ENCODE measurements around the gene GIMAP8. TPM values are rescaled to one million over a fixed set of nuclear protein-coding genes. Genes with fewer than 3 reads are reported as not detected.
"Not testable (repeated sequence)": the region's sequence is repeated elsewhere in the genome, so short reads cannot be mapped to it uniquely, and the experiment has no call there.

GIMAP8 gene
- total RNA-seq, 1 experiment from 2014 or later, result not detected

GRCh38 chr7:150476285-150476684 is 25.9 kb downstream of the GIMAP8 start:
- Histone ChIP-seq H3K4me3 (ENCODE audit: low read length) (no peak overlapping the region), H3K79me2 (ENCODE audit: low read length) (no peaks in the 10 kb centered on the region), H4K20me1 (ENCODE audit: insufficient read depth, low read depth, low read length) (no peaks in the 10 kb centered on the region), H3K4me2 (ENCODE audit: low read depth, low read length, poor library complexity, severe bottlenecking) (no peak overlapping the region), H3K27me3 (ENCODE audit: low read length) (no peaks in the 10 kb centered on the region), H2AFZ (ENCODE audit: low read length) (no peak overlapping the region), H3K27ac (ENCODE audit: low read length) (no peak overlapping the region), H3K9me2 (replicated peaks; ENCODE audit: insufficient read depth, low read length) (no peaks in the 10 kb centered on the region), H3K9me3 (ENCODE audit: low read length) (no peaks in the 10 kb centered on the region), H3K9ac (ENCODE audit: low read length) (no peak overlapping the region), H3K36me3 (ENCODE audit: insufficient read depth, low read length) (no peaks in the 10 kb centered on the region), H3K4me1 (ENCODE audit: low read length) (no peaks in the 10 kb centered on the region)
- DNase-seq, result no peak

DNA sequence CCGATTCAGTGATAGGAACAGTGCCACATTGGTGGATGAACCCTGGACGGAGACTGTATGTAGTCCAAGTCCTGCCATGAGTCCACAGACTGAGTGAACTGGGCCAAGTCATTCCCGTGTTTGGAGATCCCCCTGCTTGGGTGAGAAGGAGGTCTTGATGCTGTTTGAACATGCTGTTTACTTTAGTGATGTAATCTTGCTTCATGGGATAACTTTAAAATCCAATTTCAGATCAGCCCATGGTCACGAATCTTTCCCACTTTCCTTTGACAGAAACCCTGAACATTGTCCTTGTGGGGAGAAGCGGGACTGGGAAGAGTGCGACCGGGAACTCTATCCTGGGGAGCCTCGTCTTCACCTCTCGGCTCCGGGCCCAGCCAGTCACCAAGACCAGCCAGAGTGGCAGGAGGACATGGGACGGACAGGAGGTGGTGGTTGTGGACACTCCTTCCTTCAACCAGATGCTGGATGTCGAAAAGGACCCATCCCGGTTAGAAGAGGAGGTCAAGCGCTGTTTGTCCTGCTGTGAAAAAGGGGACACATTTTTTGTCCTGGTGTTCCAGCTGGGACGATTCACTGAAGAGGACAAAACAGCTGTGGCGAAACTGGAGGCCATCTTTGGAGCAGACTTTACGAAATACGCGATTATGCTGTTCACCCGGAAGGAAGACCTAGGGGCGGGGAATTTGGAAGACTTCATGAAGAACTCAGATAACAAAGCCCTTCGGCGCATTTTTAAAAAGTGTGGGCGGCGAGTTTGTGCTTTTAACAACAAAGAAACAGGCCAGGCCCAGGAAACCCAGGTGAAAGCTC is 26.6 kb downstream of the GIMAP8 start:
- Histone ChIP-seq H3K9me2 (replicated peaks; ENCODE audit: insufficient read depth, low read length) (no peaks in the 10 kb centered on the region), H2AFZ (ENCODE audit: low read length) (no peak overlapping the region), H3K27ac (ENCODE audit: low read length) (no peak overlapping the region), H3K4me1 (ENCODE audit: low read length) (no peaks in the 10 kb centered on the region), H3K79me2 (ENCODE audit: low read length) (no peaks in the 10 kb centered on the region), H3K9ac (ENCODE audit: low read length) (no peak overlapping the region), H3K4me2 (ENCODE audit: low read depth, low read length, poor library complexity, severe bottlenecking) (no peak overlapping the region), H3K27me3 (ENCODE audit: low read length) (no peaks in the 10 kb centered on the region), H3K4me3 (ENCODE audit: low read length) (no peak overlapping the region), H3K36me3 (ENCODE audit: insufficient read depth, low read length) (no peaks in the 10 kb centered on the region), H3K9me3 (ENCODE audit: low read length) (no peaks in the 10 kb centered on the region), H4K20me1 (ENCODE audit: insufficient read depth, low read depth, low read length) (no peaks in the 10 kb centered on the region)
- no peak for DNase-seq

GRCh38 chr7:150479023-150479716 is 28.7 kb downstream of the GIMAP8 start:
- no peak overlapping the region for H3K4me3 ChIP-seq (ENCODE audit: low read length)
- H3K9me2 ChIP-seq (replicated peaks; ENCODE audit: insufficient read depth, low read length), result no peaks in the 10 kb centered on the region
- no peaks in the 10 kb centered on the region for H3K4me1 ChIP-seq (ENCODE audit: low read length)
- H3K9me3 ChIP-seq (ENCODE audit: low read length), result no peaks in the 10 kb centered on the region
- H3K4me2 ChIP-seq (ENCODE audit: low read depth, low read length, poor library complexity, severe bottlenecking), result no peak overlapping the region
- H2AFZ ChIP-seq (ENCODE audit: low read length), result no peak overlapping the region
- no peak overlapping the region for H3K27ac ChIP-seq (ENCODE audit: low read length)
- H3K36me3 ChIP-seq (ENCODE audit: insufficient read depth, low read length), result no peaks in the 10 kb centered on the region
- H3K27me3 ChIP-seq (ENCODE audit: low read length), result no peaks in the 10 kb centered on the region
- no peaks in the 10 kb centered on the region for H4K20me1 ChIP-seq (ENCODE audit: insufficient read depth, low read depth, low read length)
- no peak overlapping the region for H3K9ac ChIP-seq (ENCODE audit: low read length)
- H3K79me2 ChIP-seq (ENCODE audit: low read length), result no peaks in the 10 kb centered on the region
- DNase-seq, result no peak

DNA sequence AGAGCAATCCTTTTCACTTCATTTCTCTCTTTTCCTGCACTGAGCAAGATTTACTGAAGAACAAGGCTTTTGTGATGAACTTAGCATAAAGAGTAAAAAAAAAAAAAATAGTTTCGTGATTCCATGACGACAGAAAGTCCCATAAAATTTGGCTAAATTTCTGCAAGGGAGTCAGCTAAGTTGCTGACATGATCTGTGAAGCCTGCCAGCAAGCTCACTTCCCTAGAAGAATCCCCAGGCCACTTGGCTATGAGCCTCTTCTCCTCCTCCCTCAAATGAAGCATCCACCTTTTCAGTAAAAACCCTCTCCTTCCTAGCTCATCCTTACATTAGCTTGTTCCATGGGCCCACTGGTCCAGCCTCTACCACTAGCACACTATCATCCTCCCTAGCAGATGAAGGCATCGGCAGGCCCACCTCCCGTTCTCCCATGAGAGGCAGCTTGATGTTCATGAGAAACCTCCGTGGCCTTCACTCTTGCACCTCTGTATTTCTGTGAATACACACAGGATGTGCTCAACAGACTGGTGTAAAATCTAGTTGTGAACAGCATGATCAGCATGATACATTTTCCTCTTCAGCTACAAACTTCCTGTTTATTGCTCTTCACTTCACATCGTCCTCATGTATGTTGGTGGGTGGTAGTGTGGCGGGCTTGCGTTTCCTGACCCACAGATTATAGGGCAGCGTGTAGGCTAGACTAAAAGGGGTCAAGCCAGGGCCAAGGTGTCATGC is 30.9 kb downstream of the GIMAP8 start:
- Histone ChIP-seq H3K4me3 (ENCODE audit: low read length) (no peak overlapping the region), H3K9ac (ENCODE audit: low read length) (no peak overlapping the region), H3K36me3 (ENCODE audit: insufficient read depth, low read length) (no peaks in the 10 kb centered on the region), H3K9me3 (ENCODE audit: low read length) (no peaks in the 10 kb centered on the region), H3K4me2 (ENCODE audit: low read depth, low read length, poor library complexity, severe bottlenecking) (no peak overlapping the region), H3K9me2 (replicated peaks; ENCODE audit: insufficient read depth, low read length) (no peaks in the 10 kb centered on the region), H3K27ac (ENCODE audit: low read length) (no peak overlapping the region), H3K79me2 (ENCODE audit: low read length) (no peaks in the 10 kb centered on the region), H3K4me1 (ENCODE audit: low read length) (no peaks in the 10 kb centered on the region), H4K20me1 (ENCODE audit: insufficient read depth, low read depth, low read length) (no peaks in the 10 kb centered on the region), H3K27me3 (ENCODE audit: low read length) (no peaks in the 10 kb centered on the region), H2AFZ (ENCODE audit: low read length) (no peak overlapping the region)
- DNase-seq, result no peak

- no peak overlapping the region for H2AFZ ChIP-seq (ENCODE audit: low read length)
Measured at GRCh38 chr7:150481922-150482321, 31.5 kb downstream of the GIMAP8 start.

GRCh38 chr7:150483514-150483913 is 33.1 kb downstream of the GIMAP8 start:
- not testable (repeated sequence) for DNase-seq; H3K27ac ChIP-seq (ENCODE audit: low read length); H3K4me1 ChIP-seq (ENCODE audit: low read length); H3K36me3 ChIP-seq (ENCODE audit: insufficient read depth, low read length); H3K4me2 ChIP-seq (ENCODE audit: low read depth, low read length, poor library complexity, severe bottlenecking); H3K79me2 ChIP-seq (ENCODE audit: low read length); H3K27me3 ChIP-seq (ENCODE audit: low read length); H3K9me3 ChIP-seq (ENCODE audit: low read length); H3K4me3 ChIP-seq (ENCODE audit: low read length); H3K9ac ChIP-seq (ENCODE audit: low read length); H4K20me1 ChIP-seq (ENCODE audit: insufficient read depth, low read depth, low read length); H3K9me2 ChIP-seq (replicated peaks; ENCODE audit: insufficient read depth, low read length); H2AFZ ChIP-seq (ENCODE audit: low read length)

More at GRCh38 chr7:150481922-150482321, 31.5 kb downstream of the GIMAP8 start:
- Histone ChIP-seq H3K9me3 (ENCODE audit: low read length) (no peaks in the 10 kb centered on the region), H3K27ac (ENCODE audit: low read length) (no peak overlapping the region), H3K36me3 (ENCODE audit: insufficient read depth, low read length) (no peaks in the 10 kb centered on the region), H3K27me3 (ENCODE audit: low read length) (no peaks in the 10 kb centered on the region), H3K4me1 (ENCODE audit: low read length) (no peaks in the 10 kb centered on the region), H3K4me3 (ENCODE audit: low read length) (no peak overlapping the region), H3K9ac (ENCODE audit: low read length) (no peak overlapping the region), H4K20me1 (ENCODE audit: insufficient read depth, low read depth, low read length) (no peaks in the 10 kb centered on the region), H3K9me2 (replicated peaks; ENCODE audit: insufficient read depth, low read length) (no peaks in the 10 kb centered on the region), H3K79me2 (ENCODE audit: low read length) (no peaks in the 10 kb centered on the region), H3K4me2 (ENCODE audit: low read depth, low read length, poor library complexity, severe bottlenecking) (no peak overlapping the region)
- DNase-seq, result no peak

GRCh38 chr7:150484071-150484470 is 33.6 kb downstream of the GIMAP8 start:
- H3K36me3 ChIP-seq (ENCODE audit: insufficient read depth, low read length); H4K20me1 ChIP-seq (ENCODE audit: insufficient read depth, low read depth, low read length); H3K9me3 ChIP-seq (ENCODE audit: low read length); H3K27ac ChIP-seq (ENCODE audit: low read length); H3K9me2 ChIP-seq (replicated peaks; ENCODE audit: insufficient read depth, low read length); H3K9ac ChIP-seq (ENCODE audit: low read length); H2AFZ ChIP-seq (ENCODE audit: low read length); H3K27me3 ChIP-seq (ENCODE audit: low read length); DNase-seq; H3K4me1 ChIP-seq (ENCODE audit: low read length); H3K4me3 ChIP-seq (ENCODE audit: low read length); H3K79me2 ChIP-seq (ENCODE audit: low read length); H3K4me2 ChIP-seq (ENCODE audit: low read depth, low read length, poor library complexity, severe bottlenecking): not testable (repeated sequence)

DNA sequence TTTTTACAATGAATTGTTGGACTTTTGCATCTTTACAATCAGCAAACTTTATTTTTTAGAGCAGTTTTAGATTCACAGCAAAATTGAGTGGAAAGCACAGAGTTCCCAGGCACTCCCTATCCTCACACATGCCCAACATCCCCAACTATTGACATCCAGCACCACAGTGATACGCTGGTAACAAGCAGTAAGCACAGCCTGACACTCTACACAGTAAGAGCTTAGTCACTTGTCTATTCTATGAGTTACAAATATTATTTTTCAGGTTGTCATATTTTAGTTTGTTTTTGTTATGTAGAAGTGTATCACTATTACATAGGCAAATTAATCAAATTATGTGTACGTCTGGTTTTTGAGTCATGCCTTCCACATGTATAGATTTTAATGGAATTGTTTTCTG is 37.2 kb downstream of the GIMAP8 start:
- Histone ChIP-seq H3K4me3 (ENCODE audit: low read length) (no peak overlapping the region), H3K9ac (ENCODE audit: low read length) (no peak overlapping the region), H4K20me1 (ENCODE audit: insufficient read depth, low read depth, low read length) (no peaks in the 10 kb centered on the region), H3K4me2 (ENCODE audit: low read depth, low read length, poor library complexity, severe bottlenecking) (no peak overlapping the region), H3K79me2 (ENCODE audit: low read length) (no peaks in the 10 kb centered on the region), H3K9me2 (replicated peaks; ENCODE audit: insufficient read depth, low read length) (no peaks in the 10 kb centered on the region), H3K27ac (ENCODE audit: low read length) (no peak overlapping the region), H3K27me3 (ENCODE audit: low read length) (no peaks in the 10 kb centered on the region), H2AFZ (ENCODE audit: low read length) (no peak overlapping the region), H3K4me1 (ENCODE audit: low read length) (no peaks in the 10 kb centered on the region), H3K9me3 (ENCODE audit: low read length) (no peaks in the 10 kb centered on the region), H3K36me3 (ENCODE audit: insufficient read depth, low read length) (no peaks in the 10 kb centered on the region)
- DNase-seq, result no peak

Data from Karpas-422 (cell line).